Suprapubic skin (tissue), 4 donors: ENCODE data around the gene SLC38A1. TPM values are rescaled to one million over a fixed set of nuclear protein-coding genes. Genes with fewer than 3 reads are reported as not detected.

Source experiments
- DNase-seq, 2 donors: peaks; one replicate each; pipeline ENCODE4 v3.0.0-alpha.2; 2019; ENCODE audit warnings: low spot score in 2 of 2
- H3K27ac ChIP-seq: fragments of 200-600 bp; sonication (generic); one replicate; pipeline ENCODE4 v1.5.1; 2019
- H3K27me3 ChIP-seq: fragments of 200-600 bp; sonication (generic); one replicate; pipeline ENCODE4 v1.5.1; 2019
- H3K36me3 ChIP-seq: fragments of 200-600 bp; sonication (generic); one replicate; pipeline ENCODE4 v1.5.1; 2019
- H3K4me1 ChIP-seq: fragments of 200-600 bp; sonication (generic); one replicate; pipeline ENCODE4 v1.5.1; 2019
- H3K4me3 ChIP-seq: fragments of 200-600 bp; sonication (generic); one replicate; pipeline ENCODE4 v1.5.1; 2019; ENCODE audit warnings: mild to moderate bottlenecking
- H3K9me3 ChIP-seq: fragments of 200-600 bp; sonication (generic); one replicate; pipeline ENCODE4 v1.5.1; 2019
- CTCF ChIP-seq, 2 donors: fragments of 200-600 bp in 1 of 2; fragments of 450-650 bp in 1 of 2; sonication (generic) in 1 of 2; IDR thresholded peaks; one replicate each; pipeline ENCODE4 v1.5.1; 2016 to 2019; ENCODE audit warnings: antibody characterized with exemption in 2 of 2, mild to moderate bottlenecking in 1 of 2, moderate library complexity in 1 of 2
- EP300 ChIP-seq: sonication (generic); formaldehyde crosslinking; IDR thresholded peaks from one replicate; pipeline ENCODE4 v1.6.1; 2017; ENCODE audit warnings: antibody characterized with exemption
- POLR2A ChIP-seq, 2 donors: fragments of 450-650 bp; IDR thresholded peaks; one replicate each; pipeline ENCODE4 v1.6.1; 2017; ENCODE audit warnings: antibody characterized with exemption in 2 of 2, mild to moderate bottlenecking in 2 of 2, moderate library complexity in 2 of 2
- POLR2AphosphoS5 ChIP-seq, 3 donors: sonication (generic); formaldehyde crosslinking; IDR thresholded peaks; one replicate each; pipeline ENCODE4 v1.6.1; 2017; ENCODE audit warnings: antibody characterized with exemption in 3 of 3
- WGBS: methylation state at CpG from one replicate; pipeline ENCODE4 v1.1.5; 2018; 5-methylcytosine and 5-hydroxymethylcytosine counted together
- total RNA-seq, 4 donors: library from RNA; depleted of rRNA; stranded (reverse); fragments of >200 nt; gene quantifications; one replicate each; pipeline ENCODE4 v1.1.0, GENCODE V29; 2016

The SLC38A1 gene
- total RNA-seq, 4 donors from 2014 or later: 96.2 to 110 (median 102) TPM

GRCh38 chr12:46159309-46159901 is 109.4 kb downstream of the SLC38A1 start:
- H3K27ac ChIP-seq: peak overlapping the region; percentile 76
- H3K36me3 ChIP-seq: no peaks in the 10 kb centered on the region
- 62% methylated on average over 2 of the region's 2 CpGs for WGBS
- H3K4me1 ChIP-seq: peaks cover 41% of the 10 kb centered on the region
- TF ChIP-seq POLR2A (IDR thresholded peaks at IDR 0.05) (no peak), CTCF (IDR thresholded peaks at IDR 0.05) (no peak), POLR2AphosphoS5 (IDR thresholded peaks at IDR 0.05) (no peak), EP300 (no peak)
- no peaks in the 10 kb centered on the region for H3K27me3 ChIP-seq
- DNase-seq: no peak
- H3K9me3 ChIP-seq: no peaks in the 10 kb centered on the region
- no peak overlapping the region for H3K4me3 ChIP-seq

DNA sequence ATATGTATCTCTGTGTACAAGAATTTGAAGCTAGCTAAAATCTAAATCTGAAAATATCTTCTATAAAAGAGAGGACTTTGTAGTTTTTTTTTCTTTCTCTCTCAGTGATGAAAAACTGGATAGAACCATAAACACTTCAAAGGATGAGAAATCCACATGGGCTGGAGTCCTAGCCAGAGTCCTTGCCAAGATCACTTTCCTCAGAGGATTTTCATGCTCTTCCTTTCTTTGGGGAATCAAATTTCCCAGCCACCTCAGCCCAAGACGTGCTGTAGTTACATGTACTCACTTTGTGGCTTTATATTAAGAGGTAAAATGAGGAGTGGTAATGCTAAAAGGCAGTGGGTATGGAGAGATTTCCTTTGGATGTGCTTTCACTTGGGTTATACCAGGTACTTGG is 110.3 kb downstream of the SLC38A1 start:
- H3K4me3 ChIP-seq: no peak overlapping the region
- WGBS: 12% methylated on average over 1 of the region's 1 CpG
- H3K9me3 ChIP-seq: no peaks in the 10 kb centered on the region
- peaks cover 42% of the 10 kb centered on the region for H3K4me1 ChIP-seq
- no peaks in the 10 kb centered on the region for H3K36me3 ChIP-seq
- no peak for DNase-seq
- TF ChIP-seq EP300 (no peak), POLR2A (IDR thresholded peaks at IDR 0.05) (no peak), CTCF (IDR thresholded peaks at IDR 0.05) (no peak), POLR2AphosphoS5 (IDR thresholded peaks at IDR 0.05) (no peak)
- H3K27ac ChIP-seq: no peak overlapping the region
- H3K27me3 ChIP-seq: no peaks in the 10 kb centered on the region

DNA sequence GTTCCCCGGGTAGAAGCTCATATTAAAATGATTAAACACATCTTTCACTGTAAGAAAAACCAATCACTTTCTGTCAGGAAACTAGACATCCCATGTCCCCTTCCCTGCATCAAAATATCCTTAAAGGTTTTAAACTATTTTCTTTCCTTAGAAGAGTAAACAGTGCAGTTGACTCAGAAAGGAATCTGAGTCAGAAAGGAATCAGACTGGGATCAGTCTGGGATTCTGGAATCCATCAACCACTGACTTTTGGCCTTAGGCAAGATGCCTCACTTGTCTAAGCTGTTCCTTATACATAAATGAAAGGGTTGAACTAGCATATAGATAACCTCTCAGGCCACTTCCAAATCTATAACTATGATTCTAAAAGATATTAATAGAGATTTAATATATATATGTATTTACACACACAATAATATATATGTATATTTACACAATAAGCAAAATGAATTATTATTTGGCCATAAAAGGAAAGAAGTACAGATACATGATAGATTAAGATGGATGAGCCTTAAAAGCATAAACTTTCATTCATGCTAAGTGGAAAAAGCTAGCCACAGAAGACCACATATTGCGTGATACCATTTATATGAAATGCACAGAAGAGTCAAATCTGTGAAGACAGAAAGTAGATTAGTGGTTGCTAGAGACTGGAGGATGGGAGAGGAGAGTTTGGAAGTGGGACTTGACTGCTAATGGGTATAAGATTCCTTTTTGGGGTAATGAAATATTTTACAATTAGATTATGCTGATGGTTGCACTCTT is 114.4 kb downstream of the SLC38A1 start:
- no peak overlapping the region for H3K4me3 ChIP-seq
- H3K4me1 ChIP-seq: peaks cover 28% of the 10 kb centered on the region
- H3K27me3 ChIP-seq: no peaks in the 10 kb centered on the region
- H3K27ac ChIP-seq: no peak overlapping the region
- H3K9me3 ChIP-seq: no peaks in the 10 kb centered on the region
- 49% methylated on average over 2 of the region's 2 CpGs for WGBS
- H3K36me3 ChIP-seq: no peaks in the 10 kb centered on the region
- TF ChIP-seq EP300: no peak
- TF ChIP-seq CTCF (IDR thresholded peaks at IDR 0.05): no peak
- no peak for TF ChIP-seq POLR2A (IDR thresholded peaks at IDR 0.05)
- no peak for TF ChIP-seq POLR2AphosphoS5 (IDR thresholded peaks at IDR 0.05)
- DNase-seq: no peak

- 11% methylated on average over 2 of the region's 2 CpGs for WGBS
Measured at GRCh38 chr12:46153268-46153872, 115.5 kb downstream of the SLC38A1 start.

More at GRCh38 chr12:46153268-46153872, 115.5 kb downstream of the SLC38A1 start:
- Histone ChIP-seq H3K9me3 (no peaks in the 10 kb centered on the region), H3K4me1 (peaks cover 23% of the 10 kb centered on the region), H3K4me3 (no peak overlapping the region), H3K27ac (no peak overlapping the region), H3K36me3 (no peaks in the 10 kb centered on the region), H3K27me3 (no peaks in the 10 kb centered on the region)
- TF ChIP-seq CTCF (IDR thresholded peaks at IDR 0.05): peak; percentile 20 to 48
- no peak for TF ChIP-seq EP300
- DNase-seq: no peak
